ENCODE data around the gene ZNF28. TPM values are rescaled to one million over a fixed set of nuclear protein-coding genes. Genes with fewer than 3 reads are reported as not detected.
A peak's percentile ranks its signal among the peaks of the same experiment; 100 is the strongest.
"Not testable (repeated sequence)": the region's sequence is repeated elsewhere in the genome, so short reads cannot be mapped to it uniquely, and the experiment has no call there.

Gene ZNF28
- total RNA-seq, 1 experiment from 2014 or later: 26.7 TPM

DNA sequence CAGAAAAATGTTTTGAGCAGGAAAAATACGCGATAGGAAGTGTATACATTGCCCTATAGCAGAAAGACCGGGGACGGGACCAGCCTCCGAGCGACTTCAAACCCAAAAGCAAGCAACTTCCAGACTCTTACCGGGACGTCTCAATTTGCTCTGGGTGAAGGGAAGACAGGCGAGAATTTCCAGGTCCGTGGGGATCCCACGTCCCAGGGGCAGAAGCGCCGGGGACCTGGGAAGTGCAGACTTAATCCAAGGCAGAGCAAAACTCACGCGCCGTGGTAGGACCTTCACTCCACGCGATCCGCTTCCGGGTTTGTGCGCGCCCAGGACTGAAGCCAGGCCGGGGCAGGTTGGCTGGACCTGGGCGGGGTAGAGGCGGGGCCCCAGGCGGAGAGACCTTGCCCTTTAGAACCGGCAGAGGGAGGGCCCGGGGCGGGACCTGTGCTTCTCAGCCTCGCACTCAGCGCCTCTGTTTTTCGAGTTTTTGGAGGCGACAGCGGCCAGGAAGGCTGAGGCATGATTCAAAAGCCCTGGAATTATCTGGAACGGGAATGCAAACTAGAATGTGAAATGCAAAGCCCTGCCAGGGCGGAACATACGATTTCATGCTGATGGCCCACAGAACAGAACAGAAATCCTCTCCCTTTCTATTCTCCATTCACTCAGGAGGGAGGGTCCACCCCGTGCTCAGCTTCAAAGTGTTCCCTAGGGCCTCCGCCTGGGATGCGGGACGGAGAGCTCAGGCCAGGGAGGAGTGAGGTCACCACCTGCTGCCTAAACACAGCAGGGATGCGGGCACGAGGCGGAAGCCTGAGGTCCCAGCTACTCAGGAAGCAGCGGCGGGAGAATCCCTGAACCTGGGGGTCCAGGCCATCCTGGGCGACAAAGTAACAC, 34.7 kb downstream of the ZNF28 start, which contains the start of gene ZNF600:
ZNF600 (minus strand) TSS at position 328 of the 891 bp plus-strand sequence. CDS start 7,903 bp downstream, outside the sequence.
- intact Hi-C loops (cut with micrococcal nuclease; ENCODE audit: unreplicated experiment); in situ Hi-C loops (cut with HindIII; ENCODE audit: low pct_unique_long_range_greater_than_20kb, low sequenced_read_pairs); POLR2A ChIA-PET; H3K36me3 ChIP-seq (ENCODE audit: control insufficient read depth, insufficient read depth, low read length); H3K9me3 ChIP-seq (ENCODE audit: control insufficient read depth, insufficient read depth, low read depth, low read length); CTCF ChIA-PET; H3K27me3 ChIP-seq (ENCODE audit: control insufficient read depth, insufficient read depth, low read length); H3K4me1 ChIP-seq (ENCODE audit: control insufficient read depth, insufficient read depth, low read length); BruUV-seq (replicated peaks): not testable (repeated sequence)
- peak; percentile 75 for TF ChIP-seq POLR2AphosphoS5 (IDR thresholded peaks at IDR 0.05; ENCODE audit: low read depth, low read length)
- DNase-seq (ENCODE audit: low read depth, low spot score) (peak; percentile 17), ATAC-seq (peak; percentile 99)
- Histone ChIP-seq H3K27ac (ENCODE audit: low read length) (peak within 1 kb of the TSS; percentile 79), H3K4me3 (ENCODE audit: low read depth in 2 of 2, low read length in 2 of 2) (peak within 1 kb of the TSS; percentile 69 to 76)

GRCh38 chr19:52786078-52786463, 35.4 kb downstream of the ZNF28 start:
- CTCF ChIA-PET: no interaction called here
- DNase-seq (ENCODE audit: low read depth, low spot score) (no peak), ATAC-seq (peak; percentile 47)
- TF ChIP-seq TCF7L2 (IDR thresholded peaks at IDR 0.05; ENCODE audit: low read depth, low read length): no peak
- TF ChIP-seq SIN3A (IDR thresholded peaks at IDR 0.05; ENCODE audit: borderline replicate concordance, insufficient read depth, low read depth, low read length): no peak
- TF ChIP-seq, protein P1, sequence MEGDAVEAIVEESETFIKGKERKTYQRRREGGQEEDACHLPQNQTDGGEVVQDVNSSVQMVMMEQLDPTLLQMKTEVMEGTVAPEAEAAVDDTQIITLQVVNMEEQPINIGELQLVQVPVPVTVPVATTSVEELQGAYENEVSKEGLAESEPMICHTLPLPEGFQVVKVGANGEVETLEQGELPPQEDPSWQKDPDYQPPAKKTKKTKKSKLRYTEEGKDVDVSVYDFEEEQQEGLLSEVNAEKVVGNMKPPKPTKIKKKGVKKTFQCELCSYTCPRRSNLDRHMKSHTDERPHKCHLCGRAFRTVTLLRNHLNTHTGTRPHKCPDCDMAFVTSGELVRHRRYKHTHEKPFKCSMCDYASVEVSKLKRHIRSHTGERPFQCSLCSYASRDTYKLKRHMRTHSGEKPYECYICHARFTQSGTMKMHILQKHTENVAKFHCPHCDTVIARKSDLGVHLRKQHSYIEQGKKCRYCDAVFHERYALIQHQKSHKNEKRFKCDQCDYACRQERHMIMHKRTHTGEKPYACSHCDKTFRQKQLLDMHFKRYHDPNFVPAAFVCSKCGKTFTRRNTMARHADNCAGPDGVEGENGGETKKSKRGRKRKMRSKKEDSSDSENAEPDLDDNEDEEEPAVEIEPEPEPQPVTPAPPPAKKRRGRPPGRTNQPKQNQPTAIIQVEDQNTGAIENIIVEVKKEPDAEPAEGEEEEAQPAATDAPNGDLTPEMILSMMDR (IDR thresholded peaks at IDR 0.05): no peak
- no peak for TF ChIP-seq POLR2AphosphoS5 (IDR thresholded peaks at IDR 0.05; ENCODE audit: low read depth, low read length)
- TF ChIP-seq REST (IDR thresholded peaks at IDR 0.05; ENCODE audit: insufficient read depth in 1 of 2, low read depth in 2 of 2, low read length in 1 of 2): no peak
- H3K4me1 ChIP-seq (ENCODE audit: control insufficient read depth, insufficient read depth, low read length): no peaks in the 10 kb centered on the region
- in situ Hi-C loops (cut with HindIII; ENCODE audit: low pct_unique_long_range_greater_than_20kb, low sequenced_read_pairs): no loop called here
- H3K36me3 ChIP-seq (ENCODE audit: control insufficient read depth, insufficient read depth, low read length): no peaks in the 10 kb centered on the region; the same call in 1 of the 2 replicates
- H3K4me3 ChIP-seq (ENCODE audit: low read depth in 2 of 2, low read length in 2 of 2): peak overlapping the region; percentile 69 to 76
- POLR2A ChIA-PET: no interaction called here
- H3K27ac ChIP-seq (ENCODE audit: low read length): peak overlapping the region; percentile 79
- no peaks in the 10 kb centered on the region for H3K9me3 ChIP-seq (ENCODE audit: control insufficient read depth, insufficient read depth, low read depth, low read length)
- no peaks in the 10 kb centered on the region for H3K27me3 ChIP-seq (ENCODE audit: control insufficient read depth, insufficient read depth, low read length)
- BruUV-seq (replicated peaks): no TSS peak
- intact Hi-C loops (cut with micrococcal nuclease; ENCODE audit: unreplicated experiment): no loop called here

GRCh38 chr19:52785506-52785905, 35.9 kb downstream of the ZNF28 start:
- Histone ChIP-seq H3K27me3 (ENCODE audit: control insufficient read depth, insufficient read depth, low read length) (no peaks in the 10 kb centered on the region), H3K4me3 (ENCODE audit: low read depth in 2 of 2, low read length in 2 of 2) (peak overlapping the region; percentile 69 to 76), H3K36me3 (ENCODE audit: control insufficient read depth, insufficient read depth, low read length) (no peaks in the 10 kb centered on the region; the same call in 1 of the 2 replicates), H3K27ac (ENCODE audit: low read length) (no peak overlapping the region; the same call in 1 of the 2 replicates), H3K4me1 (ENCODE audit: control insufficient read depth, insufficient read depth, low read length) (no peaks in the 10 kb centered on the region), H3K9me3 (ENCODE audit: control insufficient read depth, insufficient read depth, low read depth, low read length) (no peaks in the 10 kb centered on the region)
- CTCF ChIA-PET: no interaction called here
- intact Hi-C loops (cut with micrococcal nuclease; ENCODE audit: unreplicated experiment) (no loop called here), in situ Hi-C loops (cut with HindIII; ENCODE audit: low pct_unique_long_range_greater_than_20kb, low sequenced_read_pairs) (no loop called here)
- TSS peak; percentile 78 for BruUV-seq (replicated peaks)
- POLR2A ChIA-PET: no interaction called here
- no peak for ATAC-seq
- no peak for DNase-seq (ENCODE audit: low read depth, low spot score)
- TF ChIP-seq, protein P1 (IDR thresholded peaks at IDR 0.05): no peak
- TF ChIP-seq TCF7L2 (IDR thresholded peaks at IDR 0.05; ENCODE audit: low read depth, low read length) (no peak), SIN3A (IDR thresholded peaks at IDR 0.05; ENCODE audit: borderline replicate concordance, insufficient read depth, low read depth, low read length) (no peak), REST (IDR thresholded peaks at IDR 0.05; ENCODE audit: insufficient read depth in 1 of 2, low read depth in 2 of 2, low read length in 1 of 2) (no peak), POLR2AphosphoS5 (IDR thresholded peaks at IDR 0.05; ENCODE audit: low read depth, low read length) (no peak)

Data from Panc1 (cell line).